GM23338 (cell line): ENCODE data around the gene TNFAIP8L2. TPM values are rescaled to one million over a fixed set of nuclear protein-coding genes. Genes with fewer than 3 reads are reported as not detected.

ENCODE experiments used
- ATAC-seq: fragments of 200-7000 bp; cut with Tn5 transposase; 3 replicates; pipeline ENCODE4 v1.9.1; 2020
- DNase-seq: peaks from one replicate; pipeline ENCODE4 v3.0.0-alpha.2; 2015; ENCODE audit warnings: low spot score
- H2AFZ ChIP-seq: fragments of 200-600 bp; sonication (generic); 2 replicates; pipeline ENCODE4 v1.8.0; 2016; ENCODE audit warnings: antibody characterized with exemption, mild to moderate bottlenecking, moderate library complexity
- H3F3A ChIP-seq: fragments of 200-600 bp; sonication (generic); replicated peaks from 2 replicates; pipeline ENCODE4 v1.8.0; 2017; ENCODE audit warnings: antibody characterized with exemption, mixed run types, low read depth
- H3K27ac ChIP-seq: fragments of 200-600 bp; sonication (generic); 2 replicates; pipeline ENCODE4 v1.6.1; 2016; ENCODE audit warnings: low read depth
- H3K27me3 ChIP-seq: fragments of 200-600 bp; sonication (generic); 2 replicates; pipeline ENCODE4 v1.8.0; 2016; ENCODE audit warnings: mild to moderate bottlenecking, mixed run types, moderate library complexity; ENCODE audit not compliant: insufficient read depth
- H3K36me3 ChIP-seq: fragments of 200-600 bp; sonication (generic); 2 replicates; pipeline ENCODE4 v1.8.0; 2016; ENCODE audit warnings: mild to moderate bottlenecking; ENCODE audit not compliant: insufficient read depth
- H3K4me1 ChIP-seq: fragments of 200-600 bp; sonication (generic); 2 replicates; pipeline ENCODE4 v1.8.0; 2016; ENCODE audit warnings: mild to moderate bottlenecking, moderate library complexity; ENCODE audit not compliant: insufficient read depth
- H3K4me2 ChIP-seq: fragments of 200-600 bp; sonication (generic); 2 replicates; pipeline ENCODE4 v1.7.1; 2017; ENCODE audit warnings: mixed run types
- H3K4me3 ChIP-seq: fragments of 200-600 bp; sonication (generic); 2 replicates; pipeline ENCODE4 v1.6.1; 2016; ENCODE audit warnings: mixed run types
- H3K79me2 ChIP-seq: fragments of 200-600 bp; sonication (generic); replicated peaks from 2 replicates; pipeline ENCODE4 v1.8.0; 2017; ENCODE audit warnings: mild to moderate bottlenecking; ENCODE audit not compliant: insufficient read depth
- H3K9me2 ChIP-seq: fragments of 200-600 bp; sonication (generic); 2 replicates; pipeline ENCODE4 v1.8.0; 2017; ENCODE audit not compliant: insufficient read depth
- H4K20me1 ChIP-seq: fragments of 200-600 bp; sonication (generic); replicated peaks from 2 replicates; pipeline ENCODE4 v1.8.0; 2017; ENCODE audit warnings: mild to moderate bottlenecking; ENCODE audit not compliant: insufficient read depth
- H3K27ac Mint-ChIP-seq: 2 replicates; pipeline ENCODE4 v1.8.0; 2020; ENCODE audit warnings: inconsistent platforms, mild to moderate bottlenecking, moderate library complexity, mixed read lengths
- H3K27me3 Mint-ChIP-seq: 3 replicates; pipeline ENCODE4 v1.8.0; 2022; ENCODE audit warnings: low read depth, mild to moderate bottlenecking, moderate library complexity, mixed read lengths, inconsistent platforms; ENCODE audit not compliant: insufficient read depth, poor library complexity
- H3K36me3 Mint-ChIP-seq: 3 replicates; pipeline ENCODE4 v1.8.0; 2021; ENCODE audit warnings: low read depth, mild to moderate bottlenecking, inconsistent platforms, moderate library complexity, mixed read lengths
- H3K4me1 Mint-ChIP-seq: 3 replicates; pipeline ENCODE4 v1.8.0; 2020; ENCODE audit warnings: mild to moderate bottlenecking, inconsistent platforms, mixed read lengths
- H3K4me3 Mint-ChIP-seq: 3 replicates; pipeline ENCODE4 v1.8.0; 2021; ENCODE audit warnings: moderate library complexity, mild to moderate bottlenecking, inconsistent platforms, mixed read lengths
- H3K9me3 Mint-ChIP-seq: 3 replicates; pipeline ENCODE4 v1.8.0; 2020; ENCODE audit warnings: moderate library complexity, mild to moderate bottlenecking, inconsistent platforms, mixed read lengths
- CREB1 ChIP-seq: fragments of 250-450 bp; sonication (Bioruptor Pico); IDR thresholded peaks from 2 replicates; pipeline ENCODE4 v1.5.0; 2020; ENCODE audit warnings: low read depth, mild to moderate bottlenecking, moderate library complexity
- EZH2 ChIP-seq: fragments of 200-600 bp; sonication (generic); IDR thresholded peaks from one replicate; pipeline ENCODE4 v1.8.0; 2017; ENCODE audit warnings: antibody characterized with exemption, mild to moderate bottlenecking, low read depth; ENCODE audit not compliant: unreplicated experiment
- EZH2phosphoT487 ChIP-seq: fragments of 200-600 bp; sonication (generic); IDR thresholded peaks from one replicate; pipeline ENCODE4 v1.8.1; 2018; ENCODE audit warnings: antibody characterized with exemption; ENCODE audit not compliant: unreplicated experiment
- JUNB ChIP-seq: IDR thresholded peaks from one replicate; pipeline ENCODE4 v1.6.1; 2016; ENCODE audit warnings: antibody characterized with exemption; ENCODE audit not compliant: unreplicated experiment
- NANOG ChIP-seq: IDR thresholded peaks from 2 replicates; pipeline ENCODE4 v1.6.1; 2016; ENCODE audit warnings: antibody characterized with exemption, borderline replicate concordance
- POLR2AphosphoS5 ChIP-seq: IDR thresholded peaks from 2 replicates; pipeline ENCODE4 v1.6.1; 2016; ENCODE audit warnings: antibody characterized with exemption, low read depth
- STAT1 ChIP-seq: IDR thresholded peaks from one replicate; pipeline ENCODE4 v1.6.1; 2016; ENCODE audit warnings: antibody characterized with exemption; ENCODE audit not compliant: unreplicated experiment
- ZNF114 ChIP-seq: fragments of 250-450 bp; sonication (Bioruptor Pico); IDR thresholded peaks from 2 replicates; pipeline ENCODE4 v1.5.0; 2020; ENCODE audit warnings: mild to moderate bottlenecking, moderate library complexity
- ZNF331 ChIP-seq: fragments of 250-450 bp; sonication (Bioruptor Pico); IDR thresholded peaks from 2 replicates; pipeline ENCODE4 v1.5.0; 2020; ENCODE audit warnings: low read depth, mild to moderate bottlenecking, moderate library complexity
- polyA plus RNA-seq: library from polyadenylated mRNA; unstranded; fragments of >200 nt; fragmentation: Nextera tagmentation; extraction: Ambion mirVana; gene quantifications from 2 replicates; pipeline ENCODE4 v1.2.1, GENCODE V29; 2016
- total RNA-seq: library from RNA; depleted of rRNA; stranded (reverse); fragments of >200 nt; shearing (Covaris generic); gene quantifications from 2 replicates; pipeline ENCODE4 v1.2.3, GENCODE V29; 2014
- TF ChIP-seq, protein P1 (sequence below): IDR thresholded peaks from 2 replicates; pipeline ENCODE4 v1.6.1; 2016; ENCODE audit warnings: antibody characterized with exemption
- TF ChIP-seq, protein P2 (sequence below), 2 experiments: fragments of 200-600 bp in 1 of 2; sonication (generic) in 1 of 2; conservative IDR thresholded peaks; 2 replicates each; pipeline versions ENCODE4 v1.5.1 to v1.6.1; 2016 to 2017; ENCODE audit warnings: antibody characterized with exemption in 2 of 2, low read depth in 2 of 2, mild to moderate bottlenecking in 2 of 2, moderate library complexity in 1 of 2
- TF ChIP-seq, protein P3 (sequence below): fragments of 250-450 bp; sonication (Bioruptor Pico); IDR thresholded peaks from 2 replicates; pipeline ENCODE4 v1.5.0; 2020; ENCODE audit warnings: mild to moderate bottlenecking, moderate library complexity

Gene TNFAIP8L2
- total and polyA plus RNA-seq, 2 experiments from 2014 or later: 0.40 TPM; not detected in 1

DNA sequence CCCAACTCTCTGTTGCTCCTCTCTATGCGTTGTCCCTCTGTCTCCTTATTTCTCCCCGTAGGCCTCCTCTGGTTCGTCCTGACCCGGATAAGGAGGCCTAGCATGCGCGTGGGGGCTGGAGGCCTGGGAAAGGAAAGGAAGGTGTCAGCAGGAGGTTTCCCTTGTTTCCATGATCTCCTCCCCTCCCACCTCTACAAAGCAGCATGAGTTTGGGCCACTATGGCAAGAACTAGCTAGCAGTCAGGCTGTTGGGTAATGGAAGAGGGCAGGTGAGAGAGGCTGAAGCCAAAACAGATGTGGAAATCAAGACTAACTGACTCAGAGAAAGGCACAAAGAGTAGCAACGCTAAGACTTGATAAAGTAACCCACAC lies 9.3 kb upstream of the TNFAIP8L2 start:
- ATAC-seq: peak; percentile 2

More for the DNA sequence above, 9.3 kb upstream of the TNFAIP8L2 start:
- Mint-ChIP-seq H3K27ac (no peak overlapping the region), H3K4me1 (peaks cover 38% of the 10 kb centered on the region), H3K4me3 (peak overlapping the region; percentile 82), H3K9me3 (no peaks in the 10 kb centered on the region), H3K36me3 (no peaks in the 10 kb centered on the region; the same call in 2 of the 3 replicates), H3K27me3 (peaks cover 32% of the 10 kb centered on the region)
- peak overlapping the region; percentile 96 for H3K4me3 ChIP-seq
- H3K27ac ChIP-seq: no peak overlapping the region
- peaks cover 5% of the 10 kb centered on the region; the same call in 1 of the 2 replicates for H4K20me1 ChIP-seq
- peaks cover 9% of the 10 kb centered on the region; the same call in 1 of the 2 replicates for H3F3A ChIP-seq
- peaks cover 35% of the 10 kb centered on the region for H3K27me3 ChIP-seq
- DNase-seq: no peak
- H3K4me2 ChIP-seq: peak overlapping the region; percentile 98
- H3K4me1 ChIP-seq: peaks cover 35% of the 10 kb centered on the region
- peak overlapping the region; percentile 99 for H2AFZ ChIP-seq
- no peaks in the 10 kb centered on the region for H3K36me3 ChIP-seq
- no peaks in the 10 kb centered on the region; the same call in 1 of the 2 replicates for H3K79me2 ChIP-seq
- H3K9me2 ChIP-seq: no peaks in the 10 kb centered on the region
- TF ChIP-seq EZH2phosphoT487 (no peak), NANOG (no peak), STAT1 (no peak), JUNB (no peak), ZNF114 (CRISPR knock-in tag) (no peak), EZH2 (no peak), POLR2AphosphoS5 (no peak), ZNF331 (CRISPR knock-in tag) (no peak), CREB1 (CRISPR knock-in tag) (no peak)
- TF ChIP-seq, protein P1, sequence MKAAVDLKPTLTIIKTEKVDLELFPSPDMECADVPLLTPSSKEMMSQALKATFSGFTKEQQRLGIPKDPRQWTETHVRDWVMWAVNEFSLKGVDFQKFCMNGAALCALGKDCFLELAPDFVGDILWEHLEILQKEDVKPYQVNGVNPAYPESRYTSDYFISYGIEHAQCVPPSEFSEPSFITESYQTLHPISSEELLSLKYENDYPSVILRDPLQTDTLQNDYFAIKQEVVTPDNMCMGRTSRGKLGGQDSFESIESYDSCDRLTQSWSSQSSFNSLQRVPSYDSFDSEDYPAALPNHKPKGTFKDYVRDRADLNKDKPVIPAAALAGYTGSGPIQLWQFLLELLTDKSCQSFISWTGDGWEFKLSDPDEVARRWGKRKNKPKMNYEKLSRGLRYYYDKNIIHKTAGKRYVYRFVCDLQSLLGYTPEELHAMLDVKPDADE: no peak
- TF ChIP-seq, protein P2, sequence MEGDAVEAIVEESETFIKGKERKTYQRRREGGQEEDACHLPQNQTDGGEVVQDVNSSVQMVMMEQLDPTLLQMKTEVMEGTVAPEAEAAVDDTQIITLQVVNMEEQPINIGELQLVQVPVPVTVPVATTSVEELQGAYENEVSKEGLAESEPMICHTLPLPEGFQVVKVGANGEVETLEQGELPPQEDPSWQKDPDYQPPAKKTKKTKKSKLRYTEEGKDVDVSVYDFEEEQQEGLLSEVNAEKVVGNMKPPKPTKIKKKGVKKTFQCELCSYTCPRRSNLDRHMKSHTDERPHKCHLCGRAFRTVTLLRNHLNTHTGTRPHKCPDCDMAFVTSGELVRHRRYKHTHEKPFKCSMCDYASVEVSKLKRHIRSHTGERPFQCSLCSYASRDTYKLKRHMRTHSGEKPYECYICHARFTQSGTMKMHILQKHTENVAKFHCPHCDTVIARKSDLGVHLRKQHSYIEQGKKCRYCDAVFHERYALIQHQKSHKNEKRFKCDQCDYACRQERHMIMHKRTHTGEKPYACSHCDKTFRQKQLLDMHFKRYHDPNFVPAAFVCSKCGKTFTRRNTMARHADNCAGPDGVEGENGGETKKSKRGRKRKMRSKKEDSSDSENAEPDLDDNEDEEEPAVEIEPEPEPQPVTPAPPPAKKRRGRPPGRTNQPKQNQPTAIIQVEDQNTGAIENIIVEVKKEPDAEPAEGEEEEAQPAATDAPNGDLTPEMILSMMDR (conservative IDR thresholded peaks at IDR 0.05; ENCODE audit: low read depth in 2 of 2): no peak
- TF ChIP-seq, protein P3, sequence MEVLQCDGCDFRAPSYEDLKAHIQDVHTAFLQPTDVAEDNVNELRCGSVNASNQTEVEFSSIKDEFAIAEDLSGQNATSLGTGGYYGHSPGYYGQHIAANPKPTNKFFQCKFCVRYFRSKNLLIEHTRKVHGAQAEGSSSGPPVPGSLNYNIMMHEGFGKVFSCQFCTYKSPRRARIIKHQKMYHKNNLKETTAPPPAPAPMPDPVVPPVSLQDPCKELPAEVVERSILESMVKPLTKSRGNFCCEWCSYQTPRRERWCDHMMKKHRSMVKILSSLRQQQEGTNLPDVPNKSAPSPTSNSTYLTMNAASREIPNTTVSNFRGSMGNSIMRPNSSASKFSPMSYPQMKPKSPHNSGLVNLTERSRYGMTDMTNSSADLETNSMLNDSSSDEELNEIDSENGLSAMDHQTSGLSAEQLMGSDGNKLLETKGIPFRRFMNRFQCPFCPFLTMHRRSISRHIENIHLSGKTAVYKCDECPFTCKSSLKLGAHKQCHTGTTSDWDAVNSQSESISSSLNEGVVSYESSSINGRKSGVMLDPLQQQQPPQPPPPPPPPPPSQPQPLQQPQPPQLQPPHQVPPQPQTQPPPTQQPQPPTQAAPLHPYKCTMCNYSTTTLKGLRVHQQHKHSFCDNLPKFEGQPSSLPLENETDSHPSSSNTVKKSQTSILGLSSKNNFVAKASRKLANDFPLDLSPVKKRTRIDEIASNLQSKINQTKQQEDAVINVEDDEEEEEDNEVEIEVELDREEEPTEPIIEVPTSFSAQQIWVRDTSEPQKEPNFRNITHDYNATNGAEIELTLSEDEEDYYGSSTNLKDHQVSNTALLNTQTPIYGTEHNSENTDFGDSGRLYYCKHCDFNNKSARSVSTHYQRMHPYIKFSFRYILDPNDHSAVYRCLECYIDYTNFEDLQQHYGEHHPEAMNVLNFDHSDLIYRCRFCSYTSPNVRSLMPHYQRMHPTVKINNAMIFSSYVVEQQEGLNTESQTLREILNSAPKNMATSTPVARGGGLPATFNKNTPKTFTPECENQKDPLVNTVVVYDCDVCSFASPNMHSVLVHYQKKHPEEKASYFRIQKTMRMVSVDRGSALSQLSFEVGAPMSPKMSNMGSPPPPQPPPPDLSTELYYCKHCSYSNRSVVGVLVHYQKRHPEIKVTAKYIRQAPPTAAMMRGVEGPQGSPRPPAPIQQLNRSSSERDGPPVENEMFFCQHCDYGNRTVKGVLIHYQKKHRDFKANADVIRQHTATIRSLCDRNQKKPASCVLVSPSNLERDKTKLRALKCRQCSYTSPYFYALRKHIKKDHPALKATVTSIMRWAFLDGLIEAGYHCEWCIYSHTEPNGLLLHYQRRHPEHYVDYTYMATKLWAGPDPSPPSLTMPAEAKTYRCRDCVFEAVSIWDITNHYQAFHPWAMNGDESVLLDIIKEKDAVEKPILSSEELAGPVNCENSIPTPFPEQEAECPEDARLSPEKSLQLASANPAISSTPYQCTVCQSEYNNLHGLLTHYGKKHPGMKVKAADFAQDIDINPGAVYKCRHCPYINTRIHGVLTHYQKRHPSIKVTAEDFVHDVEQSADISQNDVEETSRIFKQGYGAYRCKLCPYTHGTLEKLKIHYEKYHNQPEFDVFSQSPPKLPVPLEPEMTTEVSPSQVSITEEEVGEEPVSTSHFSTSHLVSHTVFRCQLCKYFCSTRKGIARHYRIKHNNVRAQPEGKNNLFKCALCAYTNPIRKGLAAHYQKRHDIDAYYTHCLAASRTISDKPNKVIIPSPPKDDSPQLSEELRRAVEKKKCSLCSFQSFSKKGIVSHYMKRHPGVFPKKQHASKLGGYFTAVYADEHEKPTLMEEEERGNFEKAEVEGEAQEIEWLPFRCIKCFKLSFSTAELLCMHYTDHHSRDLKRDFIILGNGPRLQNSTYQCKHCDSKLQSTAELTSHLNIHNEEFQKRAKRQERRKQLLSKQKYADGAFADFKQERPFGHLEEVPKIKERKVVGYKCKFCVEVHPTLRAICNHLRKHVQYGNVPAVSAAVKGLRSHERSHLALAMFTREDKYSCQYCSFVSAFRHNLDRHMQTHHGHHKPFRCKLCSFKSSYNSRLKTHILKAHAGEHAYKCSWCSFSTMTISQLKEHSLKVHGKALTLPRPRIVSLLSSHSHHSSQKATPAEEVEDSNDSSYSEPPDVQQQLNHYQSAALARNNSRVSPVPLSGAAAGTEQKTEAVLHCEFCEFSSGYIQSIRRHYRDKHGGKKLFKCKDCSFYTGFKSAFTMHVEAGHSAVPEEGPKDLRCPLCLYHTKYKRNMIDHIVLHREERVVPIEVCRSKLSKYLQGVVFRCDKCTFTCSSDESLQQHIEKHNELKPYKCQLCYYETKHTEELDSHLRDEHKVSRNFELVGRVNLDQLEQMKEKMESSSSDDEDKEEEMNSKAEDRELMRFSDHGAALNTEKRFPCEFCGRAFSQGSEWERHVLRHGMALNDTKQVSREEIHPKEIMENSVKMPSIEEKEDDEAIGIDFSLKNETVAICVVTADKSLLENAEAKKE (CRISPR knock-in tag): no peak
